SK-N-MC (cell line): ENCODE data around the gene ATP5F1D.
A peak's percentile ranks its signal among the peaks of the same experiment; 100 is the strongest.

Experiments used
- EZH2 ChIP-seq: fragments of 200-600 bp; sonication (generic); IDR thresholded peaks from one replicate; pipeline ENCODE4 v1.6.1; 2017; ENCODE audit warnings: antibody characterized with exemption
- FOXP2 ChIP-seq: optimal IDR thresholded peaks from 2 replicates; pipeline ENCODE3; 2011; ENCODE audit warnings: mild to moderate bottlenecking, moderate library complexity; ENCODE audit not compliant: insufficient read depth; ENCODE audit errors: extremely low read length, control extremely low read depth
- POLR2AphosphoS5 ChIP-seq: IDR thresholded peaks from 2 replicates; pipeline ENCODE4 v1.6.1; 2012; ENCODE audit warnings: mild to moderate bottlenecking, low read depth, low read length, borderline replicate concordance

GRCh38 chr19:1205114-1206099, 36.1 kb upstream of the ATP5F1D start, which contains the start of gene STK11:
- TF ChIP-seq EZH2 = no peak
- peak; percentile 53; the same call in 1 of the 2 replicates for TF ChIP-seq POLR2AphosphoS5
- peak; percentile 84 for TF ChIP-seq FOXP2
